Mucosa of rectum (tissue), 2 donors: ENCODE measurements around the gene CCDC15.

Experiments used
- H3K27ac ChIP-seq, 2 donors: one replicate each; pipeline ENCODE4 v1.7.0; 2013; ENCODE audit warnings: inconsistent platforms in 2 of 2, low read depth in 2 of 2, low read length in 2 of 2
- H3K27me3 ChIP-seq, 2 donors: one replicate each; pipeline ENCODE4 v1.7.0; 2013; ENCODE audit warnings: low read length in 2 of 2; ENCODE audit not compliant: control insufficient read depth in 2 of 2, insufficient read depth in 2 of 2
- H3K36me3 ChIP-seq, 2 donors: one replicate each; pipeline ENCODE4 v1.7.0; 2013; ENCODE audit warnings: low read length in 2 of 2; ENCODE audit not compliant: control insufficient read depth in 2 of 2, insufficient read depth in 2 of 2
- H3K4me1 ChIP-seq, 2 donors: one replicate each; pipeline ENCODE4 v1.7.0; 2013; ENCODE audit warnings: low read length in 2 of 2, mild to moderate bottlenecking in 1 of 2; ENCODE audit not compliant: control insufficient read depth in 2 of 2, insufficient read depth in 2 of 2
- H3K4me3 ChIP-seq, 2 donors: one replicate each; pipeline ENCODE4 v1.7.0; 2013; ENCODE audit warnings: low read length in 2 of 2
- H3K9ac ChIP-seq, 2 donors: one replicate each; pipeline ENCODE4 v1.7.0; 2013; ENCODE audit warnings: low read length in 2 of 2, low read depth in 1 of 2, mild to moderate bottlenecking in 1 of 2
- H3K9me3 ChIP-seq, 2 donors: one replicate each; pipeline ENCODE4 v1.7.0; 2013; ENCODE audit warnings: low read length in 2 of 2; ENCODE audit not compliant: control insufficient read depth in 2 of 2
- donor health status: healthy.
- donor health status: Normal muscosa, but diverticular disease.

CCDC15 gene

DNA sequence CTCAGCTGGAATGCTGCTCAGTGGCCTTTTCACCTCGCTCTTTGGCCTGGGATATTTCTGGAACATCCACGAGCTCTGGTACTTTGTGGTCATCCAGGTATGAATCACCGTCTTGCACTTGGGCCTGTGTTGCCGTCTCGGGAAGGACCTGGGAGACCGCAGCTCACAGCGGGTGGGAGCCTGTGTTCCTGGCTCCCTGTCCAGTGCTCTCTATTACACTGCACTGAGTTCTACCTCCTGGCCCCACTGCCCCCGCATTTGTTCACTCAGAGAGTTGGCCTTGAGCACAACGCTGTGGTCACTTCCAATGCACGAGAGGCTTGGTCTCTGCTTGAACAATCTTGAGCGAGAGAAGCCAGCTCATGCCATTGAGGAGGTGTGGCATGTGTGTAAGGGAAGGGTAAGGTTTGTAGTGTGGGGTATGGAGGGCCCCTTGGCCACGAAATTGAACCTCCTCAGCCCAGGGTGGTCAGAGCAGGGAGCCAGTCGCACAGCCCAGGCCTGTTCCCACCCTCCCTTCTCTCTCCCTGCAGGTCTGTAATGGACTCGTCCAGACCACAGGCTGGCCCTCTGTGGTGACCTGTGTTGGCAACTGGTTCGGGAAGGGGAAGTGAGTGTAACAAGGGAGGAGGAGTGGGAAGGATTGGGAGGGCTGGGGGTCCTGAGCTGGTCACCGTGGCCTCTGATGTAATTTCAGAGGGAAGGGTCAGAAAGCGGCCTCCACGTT, 125.3 kb downstream of the CCDC15 start:
- no peaks in the 10 kb centered on the region for H3K4me1 ChIP-seq
- H3K9ac ChIP-seq, result no peak overlapping the region
- H3K36me3 ChIP-seq, result no peaks in the 10 kb centered on the region
- H3K27me3 ChIP-seq, result no peaks in the 10 kb centered on the region
- H3K9me3 ChIP-seq, result no peaks in the 10 kb centered on the region
- no peak overlapping the region for H3K27ac ChIP-seq
- H3K4me3 ChIP-seq, result no peak overlapping the region

DNA sequence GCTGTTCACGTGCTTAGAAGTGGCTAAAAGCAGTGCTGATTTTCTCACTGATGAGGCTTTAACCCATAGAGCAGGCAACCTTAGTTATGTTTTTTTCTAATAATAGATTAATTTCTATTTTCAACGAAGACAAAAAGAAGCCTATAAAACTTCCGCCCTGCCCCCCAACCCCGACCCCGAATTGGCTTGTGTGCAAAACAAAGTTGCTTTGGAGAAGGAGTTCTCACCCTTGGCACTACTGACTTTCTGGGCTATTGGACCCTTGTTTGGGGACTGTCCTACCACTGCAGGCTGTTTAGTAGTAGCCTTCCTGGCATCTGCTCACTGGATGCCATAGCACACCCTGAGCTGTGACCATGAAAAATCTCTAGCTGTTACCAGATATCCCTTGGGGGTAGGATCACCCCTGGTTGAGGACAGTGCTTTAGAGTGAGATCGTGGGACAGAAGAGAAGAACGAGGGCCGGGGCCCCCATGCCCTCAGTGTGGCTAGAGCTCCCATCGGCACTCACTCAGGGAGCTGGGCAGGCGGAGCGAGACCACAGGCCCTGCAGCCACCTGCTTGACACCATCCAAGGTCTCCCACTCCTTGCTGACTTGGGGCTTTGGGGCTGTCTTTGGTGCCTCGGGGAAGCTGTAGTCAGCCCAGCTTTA, 126.0 kb downstream of the CCDC15 start:
- Histone ChIP-seq H3K9me3 (no peaks in the 10 kb centered on the region), H3K27ac (no peak overlapping the region), H3K36me3 (no peaks in the 10 kb centered on the region), H3K4me1 (no peaks in the 10 kb centered on the region), H3K27me3 (no peaks in the 10 kb centered on the region), H3K9ac (no peak overlapping the region), H3K4me3 (no peak overlapping the region)

DNA sequence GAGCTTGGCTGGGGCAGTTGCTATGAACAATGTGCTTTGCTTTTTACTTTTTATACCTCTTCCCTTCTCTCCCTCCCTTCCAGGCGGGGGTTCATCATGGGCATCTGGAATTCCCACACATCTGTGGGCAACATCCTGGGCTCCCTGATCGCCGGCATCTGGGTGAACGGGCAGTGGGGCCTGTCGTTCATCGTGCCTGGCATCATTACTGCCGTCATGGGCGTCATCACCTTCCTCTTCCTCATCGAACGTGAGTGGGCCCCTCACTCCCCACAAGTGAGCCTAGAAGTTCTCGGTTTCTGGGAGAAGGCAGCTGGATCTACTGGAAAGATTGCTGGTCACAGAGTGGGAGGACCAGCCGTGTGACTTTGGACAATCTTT, 126.5 kb downstream of the CCDC15 start:
- Histone ChIP-seq H3K9me3 (no peaks in the 10 kb centered on the region), H3K4me1 (no peaks in the 10 kb centered on the region), H3K4me3 (no peak overlapping the region), H3K9ac (no peak overlapping the region), H3K27ac (no peak overlapping the region), H3K36me3 (no peaks in the 10 kb centered on the region), H3K27me3 (no peaks in the 10 kb centered on the region)

DNA sequence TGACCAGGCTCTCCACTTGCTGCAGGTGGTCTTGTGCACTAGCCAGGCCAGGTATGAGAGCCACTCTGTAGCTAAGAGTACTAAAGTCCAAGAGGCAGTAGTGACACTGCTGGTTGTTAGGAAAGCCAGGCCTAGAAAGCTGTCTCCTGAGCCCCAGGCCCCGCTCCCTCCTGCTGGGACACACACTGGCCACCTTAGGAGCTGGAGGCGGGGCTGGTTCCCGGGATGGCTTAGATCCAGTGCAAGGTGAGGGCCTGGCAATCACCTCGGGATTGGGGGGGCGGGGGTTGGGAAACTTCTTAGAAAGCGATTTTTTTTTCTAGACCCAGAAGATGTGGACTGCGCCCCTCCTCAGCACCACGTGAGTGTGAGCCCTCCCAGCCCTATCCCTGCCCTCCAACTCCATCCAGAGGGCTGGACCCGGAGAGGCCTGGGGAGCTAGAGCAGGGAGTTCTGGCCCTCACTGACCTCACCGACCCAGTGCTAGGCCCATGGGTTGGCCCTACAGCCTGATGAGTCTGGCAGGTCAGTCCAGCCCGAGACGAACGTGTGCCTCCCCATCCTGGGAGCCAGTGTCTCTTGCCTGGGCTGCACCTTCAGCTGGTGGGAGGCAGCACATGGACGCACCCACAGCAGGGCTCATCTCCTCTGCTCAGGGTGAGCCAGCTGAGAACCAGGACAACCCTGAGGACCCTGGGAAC, 127.2 kb downstream of the CCDC15 start:
- no peak overlapping the region for H3K9ac ChIP-seq
- no peaks in the 10 kb centered on the region for H3K36me3 ChIP-seq
- H3K27me3 ChIP-seq, result no peaks in the 10 kb centered on the region
- no peak overlapping the region for H3K4me3 ChIP-seq
- no peaks in the 10 kb centered on the region for H3K4me1 ChIP-seq
- H3K9me3 ChIP-seq, result no peaks in the 10 kb centered on the region
- H3K27ac ChIP-seq, result no peak overlapping the region

DNA sequence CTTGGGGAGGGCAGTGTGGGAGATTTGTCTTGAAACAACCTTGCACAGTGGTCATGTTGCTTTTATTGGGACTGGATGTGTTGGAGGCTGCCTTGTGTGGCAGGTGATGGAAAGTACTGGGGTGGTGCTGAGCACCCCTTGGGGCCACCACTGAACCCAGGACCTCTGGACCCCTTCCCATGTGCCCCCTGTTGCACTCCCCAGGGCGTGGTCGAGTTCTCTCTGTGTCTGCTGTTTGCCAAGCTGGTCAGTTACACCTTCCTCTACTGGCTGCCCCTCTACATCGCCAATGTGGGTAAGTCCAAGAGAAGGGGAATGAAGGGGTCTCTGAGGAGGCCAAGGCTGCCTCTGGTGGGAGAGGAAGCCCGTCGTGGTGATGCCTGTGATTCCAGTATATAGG, 128.0 kb downstream of the CCDC15 start:
- H3K9ac ChIP-seq, result no peak overlapping the region
- H3K36me3 ChIP-seq, result no peaks in the 10 kb centered on the region
- H3K27me3 ChIP-seq, result no peaks in the 10 kb centered on the region
- H3K4me1 ChIP-seq, result no peaks in the 10 kb centered on the region
- no peak overlapping the region for H3K4me3 ChIP-seq
- H3K27ac ChIP-seq, result no peak overlapping the region
- H3K9me3 ChIP-seq, result no peaks in the 10 kb centered on the region

DNA sequence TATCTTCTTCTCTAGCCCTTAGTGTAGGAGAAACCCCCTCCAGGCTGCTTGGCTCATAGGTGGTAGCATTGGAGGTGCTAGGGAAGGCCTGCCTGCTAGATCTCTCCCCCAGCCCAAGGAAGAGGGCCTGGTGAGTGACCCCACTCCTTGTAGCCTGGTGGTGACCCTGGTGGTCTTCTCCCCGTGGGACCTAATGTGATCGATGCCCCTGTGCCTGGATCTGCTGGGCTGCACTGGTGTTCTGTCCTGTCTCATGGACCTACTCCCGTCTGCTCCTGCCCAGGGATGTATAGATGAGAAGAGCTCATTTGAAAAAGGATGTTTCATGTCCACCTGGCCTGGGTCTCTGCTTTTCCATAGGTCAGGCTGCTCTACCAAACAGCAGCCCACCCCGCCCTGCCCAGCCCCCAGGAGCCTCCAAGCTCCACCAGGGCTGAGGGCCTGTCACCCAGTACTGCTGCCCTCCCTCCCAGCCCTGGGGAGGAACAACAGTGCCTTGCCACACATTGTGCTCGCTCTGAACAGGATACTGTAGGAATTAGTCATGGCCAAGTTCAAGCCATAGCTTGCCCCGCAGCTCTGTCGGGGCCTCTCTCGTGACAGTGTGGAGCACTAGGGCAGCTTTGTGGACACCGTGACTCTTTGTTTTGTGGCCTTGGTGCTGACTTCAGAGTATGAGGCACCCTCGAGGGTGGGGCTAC, 128.8 kb downstream of the CCDC15 start:
- H3K4me3 ChIP-seq, result no peak overlapping the region
- no peaks in the 10 kb centered on the region for H3K36me3 ChIP-seq

DNA sequence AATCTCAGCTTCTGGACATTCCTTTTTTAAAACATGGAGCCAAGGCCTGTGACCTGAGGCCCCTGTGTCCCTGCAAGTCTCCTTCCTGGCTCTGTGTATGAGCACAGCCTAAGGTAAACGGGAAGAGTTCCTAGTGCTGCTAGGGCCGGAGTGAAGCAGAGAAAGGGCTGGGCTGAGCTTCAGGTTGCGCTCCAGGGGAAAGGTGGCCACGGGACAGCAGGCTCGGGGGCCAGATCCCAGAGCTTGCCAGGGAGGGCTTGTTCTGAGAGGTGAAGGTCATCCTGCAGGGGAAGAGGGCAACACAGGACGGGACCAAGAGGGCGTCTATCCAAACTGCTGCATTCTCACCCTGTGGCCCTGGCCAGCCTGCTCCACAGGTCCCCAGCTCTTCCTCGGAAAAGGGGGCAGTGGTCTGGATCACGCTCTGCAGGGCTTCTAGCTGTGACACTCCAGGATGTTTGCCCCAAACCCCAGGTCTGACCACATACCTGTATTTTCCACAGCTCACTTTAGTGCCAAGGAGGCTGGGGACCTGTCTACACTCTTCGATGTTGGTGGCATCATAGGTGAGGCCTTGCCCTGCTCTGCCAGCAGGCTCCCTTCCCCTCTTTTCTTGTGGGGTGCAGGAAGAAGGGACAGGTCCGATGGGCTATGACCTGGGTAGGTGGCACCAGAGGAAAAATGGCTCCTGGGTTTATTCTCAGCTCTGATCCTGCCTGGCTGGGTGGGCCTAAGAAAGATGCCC, 129.5 kb downstream of the CCDC15 start:
- no peak overlapping the region for H3K4me3 ChIP-seq
- no peaks in the 10 kb centered on the region for H3K27me3 ChIP-seq
- H3K4me1 ChIP-seq, result no peaks in the 10 kb centered on the region
- H3K9ac ChIP-seq, result no peak overlapping the region
- no peaks in the 10 kb centered on the region for H3K36me3 ChIP-seq
- no peaks in the 10 kb centered on the region for H3K9me3 ChIP-seq
- H3K27ac ChIP-seq, result no peak overlapping the region

More for the DNA sequence above, 128.8 kb downstream of the CCDC15 start:
- H3K4me1 ChIP-seq, result no peaks in the 10 kb centered on the region
- no peaks in the 10 kb centered on the region for H3K9me3 ChIP-seq
- H3K27me3 ChIP-seq, result no peaks in the 10 kb centered on the region
- H3K9ac ChIP-seq, result no peak overlapping the region
- H3K27ac ChIP-seq, result no peak overlapping the region

DNA sequence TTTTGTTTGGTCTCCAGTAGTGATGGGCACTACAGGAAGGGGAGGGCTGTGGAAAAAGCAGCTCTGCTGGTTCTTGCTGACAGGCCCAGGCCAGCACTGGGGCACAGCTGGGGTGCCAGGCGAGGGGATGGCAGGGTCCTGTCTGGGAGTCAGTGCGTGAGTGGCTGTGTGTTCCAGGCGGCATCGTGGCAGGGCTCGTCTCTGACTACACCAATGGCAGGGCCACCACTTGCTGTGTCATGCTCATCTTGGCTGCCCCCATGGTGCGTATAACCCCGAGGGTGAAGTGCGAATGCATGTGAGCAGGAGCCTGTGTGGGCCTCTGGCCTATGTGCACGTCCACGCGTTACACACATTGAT, 130.0 kb downstream of the CCDC15 start:
- Histone ChIP-seq H3K36me3 (no peaks in the 10 kb centered on the region), H3K9ac (no peak overlapping the region), H3K27ac (no peak overlapping the region)

DNA sequence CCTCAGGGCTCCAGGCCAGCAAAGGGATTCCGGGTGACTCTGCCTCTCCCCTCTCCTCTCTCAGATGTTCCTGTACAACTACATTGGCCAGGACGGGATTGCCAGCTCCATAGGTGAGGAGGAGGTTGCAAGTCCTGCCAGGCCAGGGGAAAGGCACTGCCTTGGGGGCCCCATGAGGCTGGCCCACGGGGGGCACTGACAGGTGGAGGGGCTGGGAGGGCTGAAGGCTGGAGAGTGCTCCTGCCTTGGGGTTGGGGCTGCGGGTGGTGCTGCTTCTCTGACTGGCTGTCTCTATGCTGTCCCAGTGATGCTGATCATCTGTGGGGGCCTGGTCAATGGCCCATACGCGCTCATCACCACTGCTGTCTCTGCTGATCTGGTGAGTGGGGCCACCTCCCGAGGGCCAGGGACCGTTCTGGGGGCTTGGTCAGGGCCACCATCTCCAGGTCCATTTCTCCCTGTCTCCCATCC, 130.8 kb downstream of the CCDC15 start:
- Histone ChIP-seq H3K9me3 (no peaks in the 10 kb centered on the region), H3K9ac (no peak overlapping the region), H3K4me3 (no peak overlapping the region), H3K27ac (no peak overlapping the region), H3K27me3 (no peaks in the 10 kb centered on the region), H3K36me3 (no peaks in the 10 kb centered on the region), H3K4me1 (no peaks in the 10 kb centered on the region)

More for the DNA sequence above, 130.0 kb downstream of the CCDC15 start:
- no peaks in the 10 kb centered on the region for H3K4me1 ChIP-seq
- no peak overlapping the region for H3K4me3 ChIP-seq
- no peaks in the 10 kb centered on the region for H3K27me3 ChIP-seq
- no peaks in the 10 kb centered on the region for H3K9me3 ChIP-seq
